T-helper 9 cell (primary cell): Measurements from ENCODE around the gene RAB11FIP2.
"Not testable (repeated sequence)": the region's sequence is repeated elsewhere in the genome, so short reads cannot be mapped to it uniquely, and the experiment has no call there.

Experiments
- DNase-seq: peaks from one replicate; pipeline ENCODE4 v3.0.0-alpha.2; 2020
- total RNA-seq, 2 donors: gene quantifications; one replicate each; lab custom pipeline; 2026; lab: John Stamatoyannopoulos, UW

Gene RAB11FIP2
- 34.0 to 41.5 reads per million in 2 donors for total RNA-seq

DNA sequence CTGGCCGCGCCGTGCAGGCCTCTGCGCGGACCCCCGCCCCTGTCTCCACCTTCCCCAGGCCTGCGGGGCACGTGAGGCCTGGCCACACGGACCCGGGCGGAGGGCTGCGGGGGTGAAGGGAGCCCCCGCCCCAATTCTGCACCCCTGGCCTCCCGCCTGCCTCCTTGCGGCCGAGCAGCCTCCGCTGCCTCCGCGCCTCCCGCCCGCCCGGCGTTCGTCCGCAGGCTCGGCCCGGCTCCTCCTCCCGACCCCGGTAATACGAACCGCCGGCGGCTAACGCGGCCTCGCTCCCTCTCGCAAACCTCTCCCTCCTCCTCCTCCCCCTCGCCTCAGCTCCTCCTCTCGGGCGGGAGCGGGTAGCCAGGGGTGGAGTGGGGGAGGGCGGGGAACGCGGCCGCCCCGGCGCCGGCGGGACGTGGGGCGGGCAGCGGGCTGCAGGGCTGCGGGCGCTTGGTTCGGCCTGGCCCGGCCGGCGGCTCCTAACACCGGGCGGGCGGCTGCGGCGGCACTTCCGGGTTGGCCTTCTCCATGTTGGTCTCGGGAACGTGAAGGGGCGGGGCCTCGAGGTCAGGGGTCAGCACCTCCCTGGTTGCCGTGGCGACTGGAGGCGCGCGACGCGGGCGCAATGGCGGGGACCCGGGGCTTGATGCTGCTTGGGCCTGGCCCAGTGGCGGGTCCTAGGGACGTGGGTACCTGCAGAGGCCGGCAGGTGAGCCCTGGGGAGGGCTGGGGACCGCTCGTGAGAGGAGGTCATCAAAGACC, at the start of gene RAB11FIP2:
Gene RAB11FIP2, minus strand, starts transcription at position 547 of the 762 bp plus-strand sequence. CDS start 778 bp downstream, outside the sequence.
- DNase-seq, result peak; percentile 96

DNA sequence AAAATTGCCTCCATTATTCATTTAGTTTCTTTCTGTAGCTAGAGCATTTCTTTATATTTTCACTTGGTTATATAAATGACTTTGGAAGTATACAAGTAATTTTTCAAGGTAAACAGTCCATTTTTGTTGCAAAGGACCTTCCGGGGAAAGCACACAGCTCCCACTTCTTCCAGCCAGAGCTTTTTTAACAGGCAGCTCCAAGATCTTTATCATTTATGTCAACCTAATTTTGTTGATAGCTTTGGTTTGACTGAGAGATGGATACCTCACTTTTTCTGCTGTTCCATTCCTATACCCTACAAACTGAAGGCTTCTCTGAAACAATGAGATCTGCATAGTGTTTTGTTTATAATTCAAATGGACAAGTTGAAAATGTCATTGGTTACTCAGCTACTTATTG, 49.3 kb upstream of the RAB11FIP2 start:
- DNase-seq, result no peak

GRCh38 chr10:118092209-118092608, 45.5 kb upstream of the RAB11FIP2 start:
- DNase-seq, result no peak

DNA sequence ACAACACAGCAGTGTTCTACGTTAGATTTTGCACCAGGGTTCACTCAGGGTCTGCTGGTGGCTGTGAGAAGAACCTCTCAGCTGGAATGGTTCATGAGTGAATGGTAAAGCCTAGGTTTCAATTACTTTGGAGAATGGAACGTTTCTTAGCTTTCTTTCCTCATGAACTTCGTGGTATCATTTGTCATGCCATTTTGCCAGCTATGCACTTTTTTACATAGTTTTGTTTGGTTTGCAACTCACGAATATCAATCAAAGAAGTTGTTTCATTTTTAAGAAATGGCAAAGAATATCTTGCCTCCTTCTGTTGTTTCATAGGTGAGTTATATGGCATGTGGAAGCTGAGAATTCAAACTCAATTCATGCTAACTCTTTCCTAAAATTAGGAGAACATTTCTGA, 34.1 kb upstream of the RAB11FIP2 start:
- no peak for DNase-seq

DNA sequence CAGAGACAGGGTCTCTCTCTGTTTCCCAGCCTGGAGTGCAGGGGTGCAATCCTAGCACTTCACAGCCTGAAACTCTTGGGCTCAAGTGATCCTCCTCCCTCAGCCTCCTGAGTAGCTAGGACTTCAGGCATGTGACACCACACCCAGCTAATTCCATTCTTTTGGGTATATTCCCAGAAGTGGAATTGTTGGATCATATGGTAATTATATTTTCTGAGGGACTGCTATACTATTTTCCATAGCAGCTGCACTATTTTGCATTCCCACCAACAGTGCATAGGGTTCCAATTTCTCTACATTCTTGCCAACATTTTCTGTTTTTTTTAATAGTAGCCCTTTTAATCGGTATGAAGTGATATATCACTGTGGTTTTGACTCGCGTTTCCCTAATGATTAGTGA, 30.0 kb upstream of the RAB11FIP2 start:
- DNase-seq, result no peak

GRCh38 chr10:118072840-118073239, 26.1 kb upstream of the RAB11FIP2 start:
- no peak for DNase-seq

DNA sequence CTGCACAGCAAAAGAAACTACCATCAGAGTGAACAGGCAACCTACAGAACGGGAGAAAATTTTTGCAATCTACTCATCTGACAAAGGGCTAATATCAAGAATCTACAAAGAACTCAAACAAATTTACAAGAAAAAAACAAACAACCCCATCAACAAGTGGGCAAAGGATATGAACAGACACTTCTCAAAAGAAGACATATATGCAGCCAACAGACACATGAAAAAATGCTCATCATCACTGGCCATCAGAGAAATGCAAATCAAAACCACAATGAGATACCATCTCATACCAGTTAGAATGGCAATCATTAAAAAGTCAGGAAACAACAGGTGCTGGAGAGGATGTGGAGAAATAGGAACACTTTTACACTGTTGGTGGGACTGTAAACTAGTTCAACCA, 20.6 kb upstream of the RAB11FIP2 start:
- not testable (repeated sequence) for DNase-seq

- no peak for DNase-seq
Measured at GRCh38 chr10:118062798-118063238, 16.1 kb upstream of the RAB11FIP2 start.

GRCh38 chr10:118058371-118058770, 11.6 kb upstream of the RAB11FIP2 start:
- no peak for DNase-seq

- DNase-seq, result no peak
Measured at GRCh38 chr10:118057361-118057760, 10.6 kb upstream of the RAB11FIP2 start.

DNA sequence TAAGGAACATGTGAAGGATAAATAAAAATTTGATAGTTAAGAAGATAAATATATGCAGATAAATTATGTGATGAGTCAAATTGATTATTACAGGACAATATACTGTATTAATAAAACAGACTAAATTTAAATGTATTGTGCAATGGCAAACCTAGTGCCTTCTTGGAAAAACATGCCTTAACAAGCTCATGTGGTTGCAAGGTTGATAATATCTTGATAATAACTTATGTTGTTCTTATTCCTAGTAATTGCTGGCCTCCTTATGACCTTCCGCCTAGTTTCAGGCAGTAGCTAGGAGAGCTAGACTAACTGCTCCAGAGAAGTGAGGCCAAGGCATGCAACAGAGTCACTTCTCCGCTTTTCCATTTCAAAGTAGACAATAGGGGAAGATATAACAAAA, 7.6 kb upstream of the RAB11FIP2 start:
- DNase-seq, result no peak

DNA sequence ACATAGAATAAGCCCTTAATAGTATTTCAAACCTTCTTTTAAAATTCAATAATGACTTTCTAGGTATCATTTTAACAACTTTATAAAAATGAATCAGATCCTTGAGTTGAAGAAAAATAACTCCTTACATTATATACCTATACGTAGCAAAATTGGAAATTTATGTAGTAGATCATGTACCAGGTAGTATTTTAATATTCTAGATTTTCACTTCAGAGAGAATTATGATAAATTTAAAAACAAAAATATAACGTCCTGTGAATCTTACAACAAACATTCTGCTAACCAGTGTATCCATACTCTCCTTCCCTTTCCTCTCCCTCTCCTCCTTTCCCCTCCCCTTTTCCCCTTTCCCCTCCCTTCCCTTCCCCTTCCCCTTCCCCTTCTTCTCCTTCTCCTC, 6.1 kb upstream of the RAB11FIP2 start:
- no peak for DNase-seq

DNA sequence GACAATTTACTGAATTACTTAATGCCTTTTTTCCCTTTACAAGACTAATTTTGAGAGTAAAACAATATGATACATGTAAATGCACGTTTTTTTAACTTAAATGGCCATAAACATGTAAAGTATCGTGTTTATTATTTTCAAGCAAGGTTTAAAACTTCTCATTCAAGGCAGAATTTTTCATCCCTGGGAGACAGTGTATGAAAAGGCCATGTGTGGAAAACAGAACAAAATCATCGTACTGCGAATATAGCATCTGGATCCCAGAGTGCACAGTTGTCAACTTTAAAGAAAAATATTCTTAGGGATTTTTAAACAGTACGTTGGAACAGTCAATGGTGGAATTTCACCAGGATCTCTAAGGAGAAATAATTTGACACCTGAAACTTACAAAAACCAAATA, 1.1 kb upstream of the RAB11FIP2 start:
- no peak for DNase-seq

DNA sequence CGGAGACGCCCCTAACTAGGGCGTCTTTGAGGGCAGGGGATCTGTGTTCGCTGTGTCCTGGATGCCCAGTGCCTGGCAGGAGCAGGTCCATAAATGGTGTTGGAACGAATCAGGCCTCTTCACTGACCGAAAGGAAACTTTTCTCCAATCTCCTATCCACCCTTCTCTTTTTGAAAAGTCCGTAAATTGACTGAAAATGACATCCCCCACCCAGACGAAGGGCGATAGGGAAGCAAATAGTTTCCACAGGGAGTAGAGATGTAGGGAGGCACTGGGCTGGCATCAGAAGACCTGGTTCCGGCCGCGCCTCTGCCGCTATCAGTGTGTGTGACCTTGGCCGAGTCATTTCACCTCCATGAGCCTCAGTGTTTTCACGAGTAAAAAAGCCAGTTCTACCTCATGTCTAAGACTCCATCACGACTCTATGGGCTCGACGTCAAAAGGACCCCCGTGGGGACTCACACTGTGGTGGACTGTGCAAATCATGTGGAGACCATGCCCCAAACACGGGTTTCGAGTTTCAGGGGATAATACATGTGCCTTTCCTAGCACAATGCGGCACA, 497 bp upstream of the RAB11FIP2 start:
- DNase-seq, result no peak

GRCh38 chr10:118045837-118046394, 825 bp downstream of the RAB11FIP2 start:
- DNase-seq, result peak; percentile 0

DNA sequence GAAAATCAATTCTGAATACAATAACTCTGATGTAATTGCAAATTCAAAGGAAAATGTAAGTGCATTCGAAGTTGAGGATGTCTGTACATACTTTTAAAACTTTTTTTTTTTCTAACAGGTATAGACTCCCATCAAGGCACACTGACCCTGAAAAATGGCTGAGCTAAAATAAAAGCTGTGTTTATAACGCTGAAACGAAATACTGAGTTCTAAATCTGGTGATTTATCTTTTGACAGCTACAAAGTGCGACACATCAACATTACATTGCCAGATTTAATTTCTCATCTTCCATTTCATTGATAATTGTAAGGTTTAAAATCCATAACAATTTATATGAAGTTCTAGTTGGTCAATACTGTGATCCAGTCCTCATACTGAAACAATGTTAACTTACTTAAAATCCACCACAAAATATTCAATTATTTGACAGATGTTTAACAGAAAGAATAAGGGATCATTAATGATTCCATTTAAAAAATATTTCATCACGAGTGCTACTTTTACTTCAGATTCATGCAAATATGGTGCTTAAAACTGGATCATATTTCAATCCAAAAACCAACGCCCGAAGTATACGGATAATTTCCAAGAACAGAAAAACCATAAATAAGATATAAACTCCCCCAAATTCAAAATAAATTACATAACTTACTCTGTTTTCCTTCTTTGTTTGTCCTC, 1.4 kb downstream of the RAB11FIP2 start:
- DNase-seq, result no peak

GRCh38 chr10:118042827-118043242, 3.9 kb downstream of the RAB11FIP2 start:
- no peak for DNase-seq

GRCh38 chr10:118042336-118042735, 4.4 kb downstream of the RAB11FIP2 start:
- no peak for DNase-seq

- DNase-seq, result no peak
Measured at GRCh38 chr10:118041316-118041715, 5.4 kb downstream of the RAB11FIP2 start.

- DNase-seq, result no peak
Measured at GRCh38 chr10:118036281-118036875, 10.4 kb downstream of the RAB11FIP2 start.

- no peak for DNase-seq
Measured at GRCh38 chr10:118035354-118036005, 11.3 kb downstream of the RAB11FIP2 start.

DNA sequence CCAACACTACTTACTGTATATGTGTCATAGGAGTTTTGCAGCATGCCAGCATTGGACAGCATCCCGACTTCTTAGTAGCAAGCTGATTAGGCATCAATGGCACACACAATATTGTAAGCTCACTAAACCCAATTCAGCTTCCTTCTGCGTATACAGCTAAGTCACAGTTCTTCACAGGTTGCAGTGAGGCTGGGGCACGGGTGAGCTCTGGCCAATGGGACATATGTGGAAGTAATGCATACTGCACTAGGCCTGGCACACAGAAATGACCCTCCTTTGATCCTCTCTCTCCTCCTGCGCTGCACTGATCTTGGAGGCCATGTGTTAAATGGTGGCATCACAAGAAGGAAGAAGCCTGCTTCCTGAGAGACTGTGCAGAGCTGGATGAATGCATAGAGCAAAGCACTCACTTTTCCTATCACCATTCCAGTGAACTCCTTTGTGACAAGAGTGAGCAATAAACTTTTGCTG, 11.9 kb downstream of the RAB11FIP2 start:
- no peak for DNase-seq
